GM18909 (cell line): ENCODE results near the gene ROCK2.

Source experiments
- ATAC-seq: cut with Tn5 transposase; IDR thresholded peaks from one replicate; pipeline ENCODE4 v1.9.1; 2021; ENCODE audit warnings: mild to moderate bottlenecking; ENCODE audit not compliant: unreplicated experiment, poor library complexity

ROCK2 gene

GRCh38 chr2:11133936-11134320 is 210.5 kb downstream of the ROCK2 start:
- no peak for ATAC-seq

GRCh38 chr2:11133238-11133935 is 211.0 kb downstream of the ROCK2 start:
- no peak for ATAC-seq

- no peak for ATAC-seq
These were observed 212.3 kb downstream of the ROCK2 start for GRCh38 chr2:11132036-11132671.

GRCh38 chr2:11131166-11131920 is 213.1 kb downstream of the ROCK2 start:
- ATAC-seq: no peak
